ENCODE results near the gene ACBD4. TPM values are rescaled to one million over a fixed set of nuclear protein-coding genes. Genes with fewer than 3 reads are reported as not detected.

Gene ACBD4
- total RNA-seq, 2 donors from 2014 or later = 13.0 to 16.6 TPM

DNA sequence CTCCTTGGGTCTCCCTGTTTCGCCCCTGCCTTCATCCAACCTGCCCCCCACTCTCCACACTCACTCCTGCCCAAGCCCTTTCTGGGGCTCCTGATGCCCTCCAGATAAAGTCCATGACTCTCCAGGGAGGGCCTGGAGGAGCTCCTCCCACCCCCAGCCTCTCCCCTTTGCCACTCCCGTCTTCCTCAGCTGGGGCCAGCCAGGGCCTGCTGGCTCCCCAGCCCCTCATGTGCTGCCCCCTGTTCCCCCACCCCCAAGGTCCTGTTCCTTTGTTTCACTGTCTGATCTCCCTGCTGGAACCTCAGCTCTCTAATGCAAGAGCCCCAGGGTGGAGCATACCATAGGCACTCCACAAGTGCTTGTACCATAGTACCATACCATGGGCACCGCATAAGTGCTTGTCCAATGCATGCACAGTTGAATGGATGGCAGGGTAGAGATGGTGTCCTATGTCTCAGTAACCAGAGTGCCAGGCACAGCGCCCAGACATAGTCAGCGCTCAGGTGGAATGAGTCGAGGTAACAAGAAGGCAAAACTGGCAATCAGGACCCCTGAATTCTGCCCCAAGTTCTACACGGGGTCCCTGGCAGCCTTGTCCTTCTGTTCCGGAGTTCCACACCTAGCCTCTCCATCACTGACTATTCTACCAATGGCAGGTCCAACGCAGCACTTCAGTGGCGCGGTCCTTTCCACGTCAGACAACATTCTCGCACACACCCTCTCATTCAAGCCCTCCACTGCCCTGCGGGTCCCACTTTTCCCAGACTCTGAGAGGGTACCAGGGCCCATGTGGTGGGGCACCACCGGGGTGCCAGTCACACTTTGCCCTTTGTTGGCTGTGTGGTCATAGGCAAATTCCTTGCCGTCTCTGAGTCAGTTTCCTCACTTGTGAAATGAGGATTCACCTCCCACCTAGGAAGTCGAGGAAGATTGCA is 4.5 kb upstream of the ACBD4 start:
- H3K4me1 ChIP-seq = peaks cover 16% of the 10 kb centered on the region
- TF ChIP-seq, protein P1, sequence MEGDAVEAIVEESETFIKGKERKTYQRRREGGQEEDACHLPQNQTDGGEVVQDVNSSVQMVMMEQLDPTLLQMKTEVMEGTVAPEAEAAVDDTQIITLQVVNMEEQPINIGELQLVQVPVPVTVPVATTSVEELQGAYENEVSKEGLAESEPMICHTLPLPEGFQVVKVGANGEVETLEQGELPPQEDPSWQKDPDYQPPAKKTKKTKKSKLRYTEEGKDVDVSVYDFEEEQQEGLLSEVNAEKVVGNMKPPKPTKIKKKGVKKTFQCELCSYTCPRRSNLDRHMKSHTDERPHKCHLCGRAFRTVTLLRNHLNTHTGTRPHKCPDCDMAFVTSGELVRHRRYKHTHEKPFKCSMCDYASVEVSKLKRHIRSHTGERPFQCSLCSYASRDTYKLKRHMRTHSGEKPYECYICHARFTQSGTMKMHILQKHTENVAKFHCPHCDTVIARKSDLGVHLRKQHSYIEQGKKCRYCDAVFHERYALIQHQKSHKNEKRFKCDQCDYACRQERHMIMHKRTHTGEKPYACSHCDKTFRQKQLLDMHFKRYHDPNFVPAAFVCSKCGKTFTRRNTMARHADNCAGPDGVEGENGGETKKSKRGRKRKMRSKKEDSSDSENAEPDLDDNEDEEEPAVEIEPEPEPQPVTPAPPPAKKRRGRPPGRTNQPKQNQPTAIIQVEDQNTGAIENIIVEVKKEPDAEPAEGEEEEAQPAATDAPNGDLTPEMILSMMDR (IDR thresholded peaks at IDR 0.05) = no peak
- H3K36me3 ChIP-seq = no peaks in the 10 kb centered on the region
- DNase-seq = peak; percentile 45
- no peaks in the 10 kb centered on the region for H3K27me3 ChIP-seq
- H3K9ac ChIP-seq (ENCODE audit: low read depth in 2 of 2, low read length in 2 of 2) = peak overlapping the region; percentile 77 to 98
- H3K9me3 ChIP-seq = no peaks in the 10 kb centered on the region
- H3K27ac ChIP-seq = peak overlapping the region; percentile 90
- intact Hi-C loops (cut with DNase I) = loop anchor here (5.0 kb wide), 1 partner anchor 34 kb away; no protein-coding TSS in a partner anchor
- H3K4me3 ChIP-seq = peak overlapping the region; percentile 97

DNA sequence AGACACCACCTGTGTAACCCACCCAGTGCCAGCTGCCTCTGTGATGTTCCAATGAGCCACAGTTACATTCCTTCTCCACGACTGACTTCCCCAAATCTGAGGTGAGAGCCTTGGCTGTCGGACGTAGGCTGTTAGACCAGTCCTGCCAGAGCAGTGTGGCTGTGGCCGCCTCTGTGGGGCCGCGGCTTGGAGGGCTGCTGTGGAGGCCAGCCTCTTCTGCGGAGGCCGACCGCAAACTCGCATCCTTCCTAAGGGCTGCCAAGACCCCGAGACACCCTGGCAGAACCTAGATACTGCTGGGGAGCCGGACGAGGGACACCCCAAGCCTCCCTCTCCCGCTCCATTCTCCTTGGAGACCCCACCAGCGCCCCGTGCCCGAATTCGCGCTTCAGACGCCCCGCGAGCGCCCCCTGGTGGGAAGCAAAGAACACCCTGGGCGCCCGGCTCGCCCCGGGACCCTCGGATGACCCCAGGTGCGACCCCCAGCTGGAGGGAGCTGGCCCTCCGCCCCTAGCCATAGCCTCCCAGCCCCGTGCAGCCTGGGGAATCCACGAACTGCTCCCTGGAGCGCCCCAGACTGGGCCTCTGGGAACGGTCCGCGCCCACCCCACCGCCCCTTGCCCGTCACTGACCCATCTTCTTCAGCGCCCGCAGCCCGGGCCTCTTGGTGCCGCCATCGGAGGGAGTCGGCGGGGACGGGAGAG is 3.7 kb upstream of the ACBD4 start:
- peak; percentile 71 for DNase-seq
- Histone ChIP-seq H3K27ac (peak overlapping the region; percentile 90), H3K36me3 (no peaks in the 10 kb centered on the region), H3K27me3 (no peaks in the 10 kb centered on the region), H3K4me3 (peak overlapping the region; percentile 97), H3K9me3 (no peaks in the 10 kb centered on the region), H3K4me1 (peaks cover 24% of the 10 kb centered on the region), H3K9ac (ENCODE audit: low read depth in 2 of 2, low read length in 2 of 2) (peak overlapping the region; percentile 77 to 98)
- intact Hi-C loops (cut with DNase I) = loop anchor here (5.0 kb wide), 1 partner anchor 34 kb away; no protein-coding TSS in a partner anchor
- TF ChIP-seq, protein P1 (IDR thresholded peaks at IDR 0.05) = peak; percentile 92

DNA sequence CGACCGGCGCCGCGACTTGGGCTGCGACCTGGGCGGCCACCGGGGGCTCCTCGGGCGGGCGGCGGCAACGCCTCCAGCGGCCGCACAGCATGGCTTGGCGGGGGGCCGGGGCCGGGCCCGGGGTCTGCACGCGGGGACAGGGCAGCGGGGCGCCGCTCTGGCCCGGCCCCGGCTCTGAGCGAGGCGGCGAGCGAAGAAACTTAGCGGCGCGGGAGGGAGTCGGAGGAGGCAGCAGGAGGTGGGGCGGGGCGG is 3.2 kb upstream of the ACBD4 start, which contains the start of gene PLCD3:
TSS of gene PLCD3 (minus strand) at position 196 of the 252 bp plus-strand sequence. CDS start at position 91, 105 bp downstream.
- H3K4me1 ChIP-seq = peaks cover 24% of the 10 kb centered on the region

DNA sequence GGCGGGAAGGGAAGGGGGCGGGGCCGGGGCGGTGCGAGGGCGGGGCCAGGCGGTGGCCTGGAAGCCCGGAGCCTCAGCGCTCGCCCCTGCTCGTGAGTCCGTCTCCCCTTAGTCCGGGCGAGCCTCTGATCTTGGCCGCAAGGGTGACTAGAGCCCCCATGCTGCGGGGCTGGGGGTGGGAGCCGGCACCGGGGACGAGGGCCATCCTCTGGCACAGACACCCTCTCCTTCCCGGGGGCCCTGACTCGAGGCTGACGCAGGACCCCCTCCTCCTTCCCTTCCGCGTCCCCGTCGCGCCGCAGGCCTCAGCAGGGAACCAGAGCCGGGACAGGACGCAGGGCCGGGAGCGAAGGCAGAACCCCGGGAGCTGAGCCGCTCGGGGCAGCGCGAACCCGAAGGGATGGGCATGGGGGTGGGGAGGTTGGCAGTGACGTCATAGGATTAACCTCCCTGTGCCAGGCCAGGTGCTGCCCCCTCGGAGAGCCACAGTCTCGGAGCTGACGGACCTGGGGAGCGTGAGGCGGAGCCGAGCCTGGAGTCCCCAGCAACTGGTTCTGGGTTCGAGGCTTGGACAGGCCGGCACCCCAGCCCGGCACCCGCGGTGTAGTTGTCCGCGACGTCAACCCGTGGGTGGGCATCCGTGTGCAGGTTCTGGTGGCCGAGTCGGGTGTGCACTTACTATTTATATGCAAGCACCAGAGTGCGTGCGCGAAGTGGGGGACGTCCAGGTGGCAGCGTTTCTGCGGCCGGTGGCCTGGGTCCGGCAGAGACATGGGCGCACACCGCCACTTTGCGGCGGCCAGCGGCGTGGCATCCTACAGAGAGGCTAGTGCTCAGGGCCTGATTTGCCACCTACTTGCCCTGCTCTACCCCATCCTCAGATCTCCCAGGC is 2.7 kb upstream of the ACBD4 start:
- intact Hi-C loops (cut with DNase I) = loop anchor here (5.0 kb wide), 1 partner anchor 36 kb away; no protein-coding TSS in a partner anchor
- Histone ChIP-seq H3K9me3 (no peaks in the 10 kb centered on the region), H3K27ac (peak overlapping the region; percentile 90), H3K36me3 (no peaks in the 10 kb centered on the region), H3K27me3 (no peaks in the 10 kb centered on the region), H3K9ac (ENCODE audit: low read depth in 2 of 2, low read length in 2 of 2) (peak overlapping the region; percentile 97), H3K4me3 (peak overlapping the region; percentile 97), H3K4me1 (peaks cover 23% of the 10 kb centered on the region)
- TF ChIP-seq, protein P1 (IDR thresholded peaks at IDR 0.05) = peak; percentile 72
- DNase-seq = peak; percentile 85

More for the DNA sequence above, 3.2 kb upstream of the ACBD4 start, which contains the start of gene PLCD3:
- Histone ChIP-seq H3K9ac (ENCODE audit: low read depth in 2 of 2, low read length in 2 of 2) (peak within 1 kb of the TSS; percentile 97 to 98), H3K9me3 (no peaks in the 10 kb centered on the region), H3K36me3 (no peaks in the 10 kb centered on the region), H3K27ac (peak within 1 kb of the TSS; percentile 90), H3K27me3 (no peaks in the 10 kb centered on the region), H3K4me3 (peak within 1 kb of the TSS; percentile 97)
- DNase-seq = no peak
- TF ChIP-seq, protein P1 (IDR thresholded peaks at IDR 0.05) = no peak
- intact Hi-C loops (cut with DNase I) = loop anchor here (5.0 kb wide), 1 partner anchor 35 kb away; no protein-coding TSS in a partner anchor
